Neural progenitor cell (in vitro differentiated cells): ENCODE data around the gene CRB3. TPM values are rescaled to one million over a fixed set of nuclear protein-coding genes. Genes with fewer than 3 reads are reported as not detected.

Source experiments
- DNase-seq: peaks from one replicate; pipeline ENCODE4 v3.0.0-alpha.2; 2016; ENCODE audit warnings: low spot score
- H2AFZ ChIP-seq: fragments of 200-600 bp; sonication (generic); replicated peaks from 2 replicates; pipeline ENCODE4 v1.6.1; 2016; ENCODE audit warnings: antibody characterized with exemption
- H3F3A ChIP-seq: fragments of 200-600 bp; sonication (generic); 2 replicates; pipeline ENCODE4 v1.6.1; 2016; ENCODE audit warnings: antibody characterized with exemption, low read depth
- H3K27ac ChIP-seq: fragments of 200-600 bp; sonication (generic); 2 replicates; pipeline ENCODE4 v1.5.1; 2016; ENCODE audit warnings: mild to moderate bottlenecking
- H3K27me3 ChIP-seq: fragments of 200-600 bp; sonication (generic); 2 replicates; pipeline ENCODE4 v1.6.1; 2016; ENCODE audit warnings: mild to moderate bottlenecking, moderate library complexity
- H3K36me3 ChIP-seq: fragments of 200-600 bp; sonication (generic); 2 replicates; pipeline ENCODE4 v1.5.1; 2016
- H3K4me1 ChIP-seq: fragments of 200-600 bp; sonication (generic); 2 replicates; pipeline ENCODE4 v1.6.1; 2016; ENCODE audit warnings: mixed run types
- H3K4me2 ChIP-seq: fragments of 200-600 bp; sonication (generic); 2 replicates; pipeline ENCODE4 v1.6.1; 2016
- H3K4me3 ChIP-seq: fragments of 200-600 bp; sonication (generic); 2 replicates; pipeline ENCODE4 v1.5.1; 2016
- H3K79me2 ChIP-seq: fragments of 200-600 bp; sonication (generic); 2 replicates; pipeline ENCODE4 v1.6.1; 2016; ENCODE audit warnings: low read depth
- H3K9ac ChIP-seq: fragments of 200-600 bp; sonication (generic); 2 replicates; pipeline ENCODE4 v1.6.1; 2016
- H3K9me3 ChIP-seq: fragments of 200-600 bp; sonication (generic); 2 replicates; pipeline ENCODE4 v1.5.1; 2016; ENCODE audit warnings: low read depth
- H4K20me1 ChIP-seq: fragments of 200-600 bp; sonication (generic); 2 replicates; pipeline ENCODE4 v1.6.1; 2016; ENCODE audit warnings: low read depth
- H3K27ac Mint-ChIP-seq: 3 replicates; pipeline ENCODE4 v1.8.0; 2021; ENCODE audit warnings: mixed read lengths
- H3K27me3 Mint-ChIP-seq: 2 replicates; pipeline ENCODE4 v1.8.0; 2022; ENCODE audit warnings: low read depth, mild to moderate bottlenecking, inconsistent platforms, moderate library complexity, mixed read lengths; ENCODE audit not compliant: insufficient read depth
- H3K36me3 Mint-ChIP-seq: 3 replicates; pipeline ENCODE4 v1.8.0; 2021; ENCODE audit warnings: mixed read lengths
- H3K4me1 Mint-ChIP-seq: 3 replicates; pipeline ENCODE4 v1.8.0; 2021; ENCODE audit warnings: mixed read lengths
- H3K4me3 Mint-ChIP-seq: 3 replicates; pipeline ENCODE4 v1.8.0; 2021; ENCODE audit warnings: mild to moderate bottlenecking, moderate library complexity, mixed read lengths
- H3K9me3 Mint-ChIP-seq: 3 replicates; pipeline ENCODE4 v1.8.0; 2020; ENCODE audit warnings: mixed read lengths
- EZH2 ChIP-seq: fragments of 200-600 bp; sonication (generic); IDR thresholded peaks from 2 replicates; pipeline ENCODE4 v1.6.1; 2017; ENCODE audit warnings: antibody characterized with exemption, mild to moderate bottlenecking, moderate library complexity
- EZH2phosphoT487 ChIP-seq: fragments of 200-600 bp; sonication (generic); IDR thresholded peaks from 2 replicates; pipeline ENCODE4 v1.6.1; 2017; ENCODE audit warnings: antibody characterized with exemption
- total RNA-seq: library from RNA; depleted of rRNA; stranded (reverse); fragments of >200 nt; gene quantifications from 2 replicates; pipeline ENCODE4 v1.2.3, GENCODE V29; 2015; ENCODE audit warnings: low replicate concordance
- TF ChIP-seq, protein P1 (sequence below): fragments of 200-600 bp; sonication (generic); IDR thresholded peaks from 2 replicates; pipeline ENCODE4 v1.5.1; 2017; ENCODE audit warnings: antibody characterized with exemption, mild to moderate bottlenecking

Gene CRB3
- total RNA-seq, 1 donor from 2014 or later: 1.3 TPM

DNA sequence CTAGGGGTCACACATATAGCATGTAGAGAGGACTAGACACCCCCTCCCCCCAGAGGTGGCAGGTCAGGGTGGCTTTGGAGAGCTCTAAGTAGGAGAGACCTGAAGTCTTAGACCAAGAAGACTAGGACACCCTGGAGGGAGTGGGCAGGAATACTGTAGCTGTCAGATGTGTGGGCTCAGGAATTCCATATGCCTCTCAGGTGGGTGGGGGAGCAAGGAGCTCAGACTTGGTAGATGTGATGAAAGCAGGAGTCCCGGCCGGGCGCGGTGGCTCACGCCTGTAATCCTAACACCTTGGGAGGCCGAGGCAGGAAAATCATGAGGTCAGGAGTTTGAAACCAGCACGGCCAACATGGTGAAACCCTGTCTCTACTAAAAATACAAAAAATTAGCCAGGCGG is 1.6 kb downstream of the CRB3 start:
- no peak overlapping the region for H3K4me3 ChIP-seq
- TF ChIP-seq EZH2phosphoT487 (no peak), EZH2 (no peak)
- TF ChIP-seq, protein P1, sequence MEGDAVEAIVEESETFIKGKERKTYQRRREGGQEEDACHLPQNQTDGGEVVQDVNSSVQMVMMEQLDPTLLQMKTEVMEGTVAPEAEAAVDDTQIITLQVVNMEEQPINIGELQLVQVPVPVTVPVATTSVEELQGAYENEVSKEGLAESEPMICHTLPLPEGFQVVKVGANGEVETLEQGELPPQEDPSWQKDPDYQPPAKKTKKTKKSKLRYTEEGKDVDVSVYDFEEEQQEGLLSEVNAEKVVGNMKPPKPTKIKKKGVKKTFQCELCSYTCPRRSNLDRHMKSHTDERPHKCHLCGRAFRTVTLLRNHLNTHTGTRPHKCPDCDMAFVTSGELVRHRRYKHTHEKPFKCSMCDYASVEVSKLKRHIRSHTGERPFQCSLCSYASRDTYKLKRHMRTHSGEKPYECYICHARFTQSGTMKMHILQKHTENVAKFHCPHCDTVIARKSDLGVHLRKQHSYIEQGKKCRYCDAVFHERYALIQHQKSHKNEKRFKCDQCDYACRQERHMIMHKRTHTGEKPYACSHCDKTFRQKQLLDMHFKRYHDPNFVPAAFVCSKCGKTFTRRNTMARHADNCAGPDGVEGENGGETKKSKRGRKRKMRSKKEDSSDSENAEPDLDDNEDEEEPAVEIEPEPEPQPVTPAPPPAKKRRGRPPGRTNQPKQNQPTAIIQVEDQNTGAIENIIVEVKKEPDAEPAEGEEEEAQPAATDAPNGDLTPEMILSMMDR: no peak

DNA sequence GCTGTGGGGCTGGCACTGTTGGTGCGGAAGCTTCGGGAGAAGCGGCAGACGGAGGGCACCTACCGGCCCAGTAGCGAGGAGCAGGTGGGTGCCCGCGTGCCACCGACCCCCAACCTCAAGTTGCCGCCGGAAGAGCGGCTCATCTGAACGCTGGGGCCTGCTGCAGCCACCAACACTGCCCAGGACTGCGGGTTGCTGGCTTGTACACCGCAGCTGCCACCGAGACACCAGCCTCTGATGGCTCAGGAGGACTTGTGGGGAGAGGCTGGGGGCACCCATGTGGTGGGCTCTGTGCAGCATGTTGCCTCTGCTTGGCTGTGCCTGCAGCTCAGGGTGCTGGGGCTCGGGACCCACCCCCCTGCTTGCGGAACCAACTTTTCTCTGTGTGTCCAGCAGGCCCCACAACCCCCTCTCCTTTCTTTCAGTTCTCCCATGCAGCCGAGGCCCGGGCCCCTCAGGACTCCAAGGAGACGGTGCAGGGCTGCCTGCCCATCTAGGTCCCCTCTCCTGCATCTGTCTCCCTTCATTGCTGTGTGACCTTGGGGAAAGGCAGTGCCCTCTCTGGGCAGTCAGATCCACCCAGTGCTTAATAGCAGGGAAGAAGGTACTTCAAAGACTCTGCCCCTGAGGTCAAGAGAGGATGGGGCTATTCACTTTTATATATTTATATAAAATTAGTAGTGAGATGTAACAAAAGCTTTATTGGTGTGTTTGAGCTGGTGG is 2.6 kb downstream of the CRB3 start:
- no peaks in the 10 kb centered on the region for H3K36me3 ChIP-seq
- H3K4me2 ChIP-seq: no peak overlapping the region
- no peak overlapping the region for H3K27ac ChIP-seq
- TF ChIP-seq EZH2phosphoT487 (no peak), EZH2 (no peak)
- TF ChIP-seq, protein P1: no peak
- Mint-ChIP-seq H3K9me3 (peaks cover 4% of the 10 kb centered on the region), H3K27me3 (peaks cover 54% of the 10 kb centered on the region), H3K4me1 (peaks cover 9% of the 10 kb centered on the region), H3K36me3 (no peaks in the 10 kb centered on the region), H3K27ac (no peak overlapping the region), H3K4me3 (no peak overlapping the region)
- H3K4me3 ChIP-seq: no peak overlapping the region
- H3K79me2 ChIP-seq: no peaks in the 10 kb centered on the region
- H3K9ac ChIP-seq: no peak overlapping the region
- H3K4me1 ChIP-seq: peaks cover 12% of the 10 kb centered on the region
- H2AFZ ChIP-seq: no peak overlapping the region
- H3K27me3 ChIP-seq: peaks cover 40% of the 10 kb centered on the region
- H4K20me1 ChIP-seq: no peaks in the 10 kb centered on the region
- H3K9me3 ChIP-seq: no peaks in the 10 kb centered on the region
- H3F3A ChIP-seq: peaks cover 7% of the 10 kb centered on the region
- DNase-seq: no peak

More for the DNA sequence above, 1.6 kb downstream of the CRB3 start:
- H3K27ac ChIP-seq: no peak overlapping the region
- H4K20me1 ChIP-seq: no peaks in the 10 kb centered on the region
- no peak for DNase-seq
- H3K4me1 ChIP-seq: peaks cover 5% of the 10 kb centered on the region
- H3K79me2 ChIP-seq: no peaks in the 10 kb centered on the region
- H3K9me3 ChIP-seq: no peaks in the 10 kb centered on the region
- H3K36me3 ChIP-seq: no peaks in the 10 kb centered on the region
- H3K4me1 Mint-ChIP-seq: peaks cover 9% of the 10 kb centered on the region
- H3F3A ChIP-seq: peaks cover 9% of the 10 kb centered on the region
- no peak overlapping the region for H2AFZ ChIP-seq
- H3K36me3 Mint-ChIP-seq: no peaks in the 10 kb centered on the region
- peaks cover 52% of the 10 kb centered on the region for H3K27me3 Mint-ChIP-seq
- no peak overlapping the region for H3K4me2 ChIP-seq
- peak overlapping the region; percentile 27 for H3K4me3 Mint-ChIP-seq
- peaks cover 44% of the 10 kb centered on the region for H3K27me3 ChIP-seq
- H3K27ac Mint-ChIP-seq: peak overlapping the region; percentile 12
- H3K9ac ChIP-seq: no peak overlapping the region
- H3K9me3 Mint-ChIP-seq: peaks cover 4% of the 10 kb centered on the region

DNA sequence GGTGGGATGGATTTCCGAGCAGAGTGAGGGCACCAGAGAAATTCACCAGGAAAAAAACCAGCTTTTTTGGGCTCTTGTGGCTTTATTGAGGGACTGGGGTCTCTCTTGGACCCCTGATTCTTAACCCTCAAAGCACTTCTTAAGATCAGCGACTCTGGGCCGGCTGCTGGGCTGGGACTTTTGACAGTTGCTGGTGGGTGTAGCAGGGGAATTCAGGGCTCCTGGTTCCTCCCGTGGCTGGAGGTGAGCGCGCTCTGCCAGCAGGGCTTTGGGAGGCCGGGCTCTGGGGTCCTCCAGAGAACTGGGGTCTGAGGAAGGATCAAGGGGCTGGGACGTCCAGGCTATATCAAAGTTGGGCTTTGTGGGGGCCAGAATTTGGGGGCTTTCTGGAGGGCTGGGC is 3.3 kb downstream of the CRB3 start:
- no peak overlapping the region for H3K9ac ChIP-seq
- Mint-ChIP-seq H3K9me3 (no peaks in the 10 kb centered on the region), H3K27me3 (peaks cover 49% of the 10 kb centered on the region), H3K4me3 (no peak overlapping the region), H3K36me3 (no peaks in the 10 kb centered on the region), H3K4me1 (peaks cover 9% of the 10 kb centered on the region), H3K27ac (no peak overlapping the region)
- no peak overlapping the region for H3K27ac ChIP-seq
- no peaks in the 10 kb centered on the region for H3K36me3 ChIP-seq
- H3K4me3 ChIP-seq: no peak overlapping the region
- H3K27me3 ChIP-seq: peaks cover 34% of the 10 kb centered on the region
- H3K79me2 ChIP-seq: no peaks in the 10 kb centered on the region
- H4K20me1 ChIP-seq: no peaks in the 10 kb centered on the region
- H3K9me3 ChIP-seq: no peaks in the 10 kb centered on the region
- H3K4me1 ChIP-seq: peaks cover 12% of the 10 kb centered on the region
- DNase-seq: no peak
- no peak overlapping the region for H2AFZ ChIP-seq
- no peak overlapping the region for H3K4me2 ChIP-seq
- TF ChIP-seq EZH2 (no peak), EZH2phosphoT487 (no peak)
- TF ChIP-seq, protein P1: no peak
- peaks cover 7% of the 10 kb centered on the region for H3F3A ChIP-seq
